Activated gamma-delta T cell treated with anti-CD3 and anti-CD28 coated beads, Interleukin-2, amount 50 U/mL, for 16 hours (primary cell): ENCODE measurements around the gene KASH5.
A peak's percentile ranks its signal among the peaks of the same experiment; 100 is the strongest.

Source experiments
- DNase-seq: peaks from one replicate; pipeline ENCODE4 v3.0.0-alpha.2; 2020; ENCODE audit warnings: low read depth

The KASH5 gene

DNA sequence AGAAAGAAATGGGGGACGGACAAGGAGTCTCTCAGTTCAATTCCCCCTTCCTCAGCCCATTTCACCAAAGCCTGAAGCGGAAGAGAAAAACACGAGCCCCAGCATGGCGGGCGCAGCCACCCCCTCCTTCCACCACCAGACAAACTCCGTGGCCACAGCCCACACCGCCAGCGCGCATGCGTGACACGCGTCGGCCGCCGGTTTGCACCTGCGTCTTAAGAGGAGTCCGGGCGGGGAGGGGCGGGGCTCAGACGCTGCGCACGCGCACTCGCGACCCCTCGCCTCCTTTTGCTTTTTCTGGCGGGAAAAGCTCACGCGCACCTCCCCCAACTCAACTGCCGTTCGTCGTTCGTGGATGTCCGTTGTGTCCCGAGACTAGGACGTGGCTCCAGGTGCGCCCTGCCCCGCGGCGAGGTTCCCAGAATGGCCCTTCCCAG is at the start of gene KASH5:
Gene KASH5 (plus strand): TSS at position 314 of the 437 bp plus-strand sequence. CDS start 2,635 bp downstream, outside the sequence.
- DNase-seq = peak; percentile 72

- no peak for DNase-seq
Observed at GRCh38 chr19:49338691-49339300, 49.3 kb upstream of the KASH5 start.

DNA sequence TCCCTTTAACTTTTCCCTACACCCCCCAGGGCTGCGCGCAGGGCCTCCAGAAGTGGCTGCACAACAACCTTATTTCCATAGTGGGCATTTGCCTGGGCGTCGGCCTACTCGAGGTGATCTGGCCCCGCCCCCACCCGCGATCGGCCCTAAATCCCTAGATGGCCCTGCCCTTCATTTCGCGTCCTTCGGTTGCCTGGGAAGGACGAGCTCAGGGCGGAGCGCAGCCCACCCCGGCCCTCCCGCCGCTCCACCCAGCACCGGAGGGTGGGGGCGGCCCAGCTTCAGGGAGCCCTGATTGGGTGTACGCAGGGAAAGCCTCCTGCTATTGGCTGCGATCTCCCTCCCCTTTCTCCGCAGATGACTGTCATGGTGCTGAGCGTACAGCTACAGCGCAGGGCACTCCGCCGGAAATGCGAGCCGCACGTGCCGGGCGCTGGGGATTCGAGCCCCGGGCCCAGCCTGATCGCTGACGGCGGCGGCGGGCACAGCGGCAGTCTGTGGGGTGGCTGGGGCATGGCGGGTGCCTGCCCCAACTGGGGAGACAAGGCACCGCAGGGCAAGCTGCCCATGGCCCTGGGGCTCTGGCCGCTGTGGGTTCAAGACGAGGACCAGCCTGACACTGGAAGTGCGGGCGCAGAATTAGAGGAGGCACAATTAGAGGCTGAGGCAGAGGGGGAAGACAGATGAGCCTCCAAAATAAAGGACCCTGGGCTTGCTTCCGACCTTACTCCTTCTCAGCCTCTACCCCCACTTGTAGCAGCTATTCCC is 48.6 kb upstream of the KASH5 start:
- DNase-seq = no peak

GRCh38 chr19:49340069-49340864 is 47.8 kb upstream of the KASH5 start:
- no peak for DNase-seq

GRCh38 chr19:49340865-49341718 is 47.0 kb upstream of the KASH5 start:
- no peak for DNase-seq

- no peak for DNase-seq
Observed at GRCh38 chr19:49342291-49342721, 45.7 kb upstream of the KASH5 start.

DNA sequence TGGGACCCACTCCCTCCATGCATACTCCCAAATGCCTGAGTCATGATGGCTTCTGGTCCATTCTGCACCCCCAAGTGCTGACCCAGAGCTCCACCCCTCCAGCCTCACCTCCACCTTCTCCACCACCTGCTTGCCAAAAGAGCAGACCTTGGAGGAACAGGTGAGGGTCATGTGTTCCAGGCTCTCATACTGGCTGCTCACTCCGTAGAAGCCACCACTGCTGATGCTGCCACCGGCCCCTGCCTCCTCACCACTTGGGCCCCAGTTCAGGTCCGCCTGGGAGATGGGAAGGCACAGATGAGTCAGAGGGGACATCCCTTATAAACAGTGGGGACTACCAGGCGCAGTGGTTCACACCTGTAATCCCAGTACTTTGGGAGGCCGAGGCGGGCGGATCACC is 44.9 kb upstream of the KASH5 start:
- no peak for DNase-seq

DNA sequence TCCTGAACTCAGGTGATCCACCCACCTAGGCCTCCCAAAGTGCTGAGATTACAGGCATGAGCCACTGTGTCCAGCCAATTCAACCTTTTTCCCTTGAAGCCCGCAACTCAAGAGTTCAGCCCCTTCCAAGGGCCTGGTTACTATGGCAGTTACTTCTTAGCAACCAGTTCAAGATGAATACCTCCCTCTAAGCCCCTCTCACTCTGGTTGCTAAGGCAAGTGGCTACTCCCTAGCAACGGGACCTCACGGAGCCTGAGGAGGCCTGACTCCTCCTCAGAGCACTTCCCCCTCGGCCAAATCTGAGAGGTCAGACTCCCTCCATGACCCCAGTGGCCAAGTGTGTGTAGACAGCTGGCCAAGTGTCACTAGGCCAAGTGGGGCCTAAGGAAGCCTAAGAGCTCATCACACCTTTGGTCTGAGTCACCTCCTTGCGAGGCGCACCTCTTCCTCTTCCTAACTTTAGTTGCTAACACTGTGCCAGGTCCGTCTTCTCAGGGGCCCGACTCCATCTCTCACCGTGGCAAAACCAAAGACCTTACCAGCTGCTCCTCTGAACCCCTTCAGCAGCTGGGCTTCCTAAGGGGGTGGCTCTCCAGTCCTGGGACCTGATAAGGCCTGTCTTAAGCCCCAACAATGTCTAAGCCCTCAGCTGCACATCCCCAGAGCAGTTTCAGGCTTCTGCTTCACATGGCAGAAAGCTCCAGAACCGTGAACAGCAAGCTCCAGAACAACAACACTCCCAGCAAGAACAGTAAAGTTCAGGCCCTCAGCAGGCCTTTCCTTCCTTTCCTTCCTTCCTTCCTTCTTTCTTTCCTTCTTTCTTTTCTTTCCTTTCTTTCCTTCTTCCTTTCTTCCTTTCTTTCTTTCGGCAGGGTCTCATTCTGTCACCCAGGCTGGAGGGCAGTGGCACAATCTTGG is 43.3 kb upstream of the KASH5 start:
- no peak for DNase-seq

DNA sequence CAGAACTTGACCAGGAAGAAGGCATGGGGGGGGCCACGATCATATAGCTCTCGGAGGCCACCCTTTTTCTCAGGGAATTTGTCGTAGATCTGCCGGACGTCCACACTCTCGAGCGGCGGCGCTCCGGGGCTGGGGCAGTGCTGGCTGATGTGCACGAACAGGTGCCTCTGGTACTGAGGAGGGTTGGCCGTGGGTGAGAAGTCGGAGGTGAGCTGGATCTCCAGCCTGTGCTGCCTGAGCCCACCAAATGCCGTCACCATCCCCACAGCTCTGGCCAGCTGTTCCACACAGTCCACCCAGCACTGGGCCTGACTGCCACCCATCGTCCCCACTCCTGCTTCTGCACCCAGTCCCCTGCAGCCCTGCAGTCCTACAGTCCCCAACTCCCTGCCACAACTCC is 40.9 kb upstream of the KASH5 start:
- no peak for DNase-seq

DNA sequence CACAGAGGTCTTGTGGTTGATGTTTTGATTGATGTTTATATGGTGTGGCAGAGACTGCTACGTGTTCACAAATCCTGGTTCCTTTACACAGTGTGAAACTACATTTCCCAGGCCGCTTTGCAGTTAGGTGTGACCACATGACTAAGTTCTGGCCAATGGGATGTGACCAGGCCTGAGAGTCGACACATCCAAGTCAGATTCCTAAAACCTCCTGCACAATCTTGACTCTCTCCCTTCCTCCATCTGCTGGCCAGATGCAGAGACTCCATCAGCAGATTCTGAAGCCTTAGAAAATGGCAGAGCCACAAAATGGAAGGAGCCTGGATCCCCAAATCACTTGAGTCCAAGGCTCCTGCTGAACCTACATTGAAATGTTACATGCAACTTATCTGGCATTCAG is 40.2 kb upstream of the KASH5 start:
- DNase-seq = no peak

DNA sequence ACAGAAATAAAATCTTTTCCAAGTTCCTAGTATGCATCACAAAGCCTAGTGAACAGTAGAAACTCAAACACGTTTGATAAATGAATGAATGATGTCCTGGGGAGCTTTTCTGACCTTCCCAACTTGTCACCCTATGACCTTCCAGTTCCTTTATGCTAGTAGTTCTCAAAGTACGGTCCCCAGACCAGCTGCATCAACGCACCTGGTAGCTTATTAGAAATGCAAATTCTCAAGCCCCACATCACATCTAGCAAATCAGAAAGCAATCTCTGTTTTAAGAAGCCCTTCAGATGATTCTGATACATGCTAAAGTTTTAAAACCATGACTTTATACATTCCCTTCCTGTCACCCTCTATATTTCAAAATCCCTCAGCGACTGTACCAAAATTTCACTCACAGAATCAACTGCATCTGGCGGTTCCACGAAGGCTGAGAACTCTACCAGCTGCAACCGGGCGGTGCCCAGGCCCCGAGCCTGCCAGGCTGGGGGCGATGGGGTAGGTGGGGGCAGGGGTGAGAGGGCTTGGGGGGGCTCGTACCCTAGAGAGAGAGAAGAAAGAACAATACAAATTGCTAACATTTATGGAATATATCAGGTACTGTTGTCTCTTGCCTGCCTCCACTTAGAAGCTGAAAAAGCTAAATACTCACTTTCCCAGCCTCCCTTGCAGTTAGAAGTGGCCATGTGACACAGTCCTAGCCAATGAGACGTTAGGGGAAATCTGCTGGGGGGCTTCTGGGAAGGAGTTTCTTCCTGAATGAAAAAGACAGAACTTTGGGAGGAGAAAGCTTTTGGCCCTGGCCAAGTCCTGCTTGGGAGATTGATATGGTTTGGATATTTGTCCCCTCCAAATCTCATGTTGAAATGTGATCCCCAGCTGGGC is 39.5 kb upstream of the KASH5 start:
- no peak for DNase-seq

DNA sequence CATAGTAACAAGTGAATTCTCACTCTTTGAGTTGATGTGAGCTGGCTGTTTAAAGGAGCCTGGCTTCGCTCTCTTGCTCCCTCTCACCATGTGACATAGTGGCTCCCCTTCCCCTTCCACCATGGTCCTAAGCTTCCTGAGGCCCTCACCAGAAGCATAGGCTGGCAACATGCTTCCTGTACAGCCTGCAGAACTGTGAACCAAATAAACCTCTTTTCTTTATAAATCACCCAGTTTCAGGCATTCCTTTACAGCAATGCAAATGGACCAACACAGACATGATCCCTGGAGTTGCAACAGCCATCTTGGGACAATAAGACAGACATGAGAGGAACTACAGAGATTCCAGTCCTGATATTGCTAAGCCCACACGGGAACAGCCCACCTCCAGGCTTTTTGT is 38.5 kb upstream of the KASH5 start:
- no peak for DNase-seq

DNA sequence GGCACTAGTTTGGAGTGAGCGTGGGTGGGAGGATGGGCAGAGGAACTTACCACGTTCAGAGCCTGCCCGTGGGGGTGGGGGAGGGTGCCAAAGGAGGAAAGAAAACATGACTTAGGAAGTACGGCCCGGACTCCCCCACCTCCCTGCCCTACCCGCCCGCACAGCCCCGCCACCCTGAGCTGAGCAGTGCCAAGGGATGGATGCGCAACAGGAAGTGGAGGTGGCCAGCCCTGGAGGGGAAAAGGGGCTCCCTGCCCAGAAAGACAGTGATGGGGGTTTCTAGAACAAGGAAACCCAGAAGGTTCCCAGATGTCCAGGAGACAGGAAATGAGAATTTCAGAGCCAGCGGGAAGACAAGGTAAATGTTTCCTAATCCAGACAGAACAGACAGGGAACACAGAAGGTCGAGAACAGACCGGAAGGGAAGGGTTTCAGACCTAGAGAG is 32.1 kb upstream of the KASH5 start:
- no peak for DNase-seq

DNA sequence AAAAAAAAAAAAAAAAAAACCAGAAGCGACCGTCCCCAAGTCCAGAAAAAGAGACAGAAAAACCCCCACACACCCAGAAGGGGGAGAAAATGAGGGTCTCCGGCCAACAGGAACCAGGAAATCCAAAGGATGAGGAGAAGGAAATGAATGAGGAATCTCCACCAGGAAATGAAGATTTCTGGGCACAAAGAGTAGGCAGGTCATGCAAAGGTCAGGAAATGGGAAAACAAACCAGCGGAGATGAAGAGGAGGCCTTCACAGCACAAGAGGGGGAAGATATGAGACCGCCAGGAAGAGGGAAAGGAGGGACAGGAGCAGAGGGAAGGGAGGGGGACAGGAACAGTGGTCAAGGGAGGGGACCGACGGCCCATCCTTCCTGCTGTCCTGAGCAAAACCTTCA is 31.7 kb upstream of the KASH5 start:
- no peak for DNase-seq

GRCh38 chr19:49357186-49357585 is 30.9 kb upstream of the KASH5 start:
- no peak for DNase-seq

- DNase-seq = no peak
Observed at GRCh38 chr19:49359851-49360820, 27.9 kb upstream of the KASH5 start.

DNA sequence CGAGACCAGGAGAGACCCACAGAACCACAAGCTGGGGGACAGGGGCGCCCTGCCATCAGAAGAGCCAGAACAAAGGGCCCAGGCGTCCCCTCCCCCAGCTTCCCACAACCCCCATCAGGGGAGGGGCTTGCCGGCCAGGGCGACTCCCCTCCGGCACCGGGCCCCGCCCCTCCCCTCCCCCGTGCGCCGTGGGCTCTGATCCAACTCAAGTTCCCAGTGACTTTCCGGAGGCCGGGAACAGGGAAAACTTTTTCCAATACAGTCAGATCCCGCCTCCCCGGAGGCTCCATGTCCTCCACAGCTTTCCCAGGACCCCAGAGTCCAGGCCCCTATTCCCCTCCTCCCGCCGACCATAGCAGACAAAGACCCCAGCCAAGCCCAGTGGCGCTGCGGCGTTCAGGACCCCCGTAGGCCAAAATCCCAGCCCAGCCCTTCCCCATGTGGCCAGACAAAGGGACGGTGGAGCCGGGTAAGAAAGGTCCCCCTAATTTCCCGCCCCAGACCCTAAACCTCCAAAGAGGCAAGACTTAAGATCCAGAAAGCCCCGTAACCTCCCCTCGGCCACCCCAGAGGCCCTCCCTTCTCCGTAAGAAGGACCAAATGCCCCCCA is 26.5 kb upstream of the KASH5 start:
- DNase-seq = no peak
